Left hindlimb (tissue), 1 donor: Measurements from ENCODE around the gene WDR90.

Experiments used
- DNase-seq: peaks from one replicate; pipeline ENCODE4 v3.0.0-alpha.2; 2018

Gene WDR90

DNA sequence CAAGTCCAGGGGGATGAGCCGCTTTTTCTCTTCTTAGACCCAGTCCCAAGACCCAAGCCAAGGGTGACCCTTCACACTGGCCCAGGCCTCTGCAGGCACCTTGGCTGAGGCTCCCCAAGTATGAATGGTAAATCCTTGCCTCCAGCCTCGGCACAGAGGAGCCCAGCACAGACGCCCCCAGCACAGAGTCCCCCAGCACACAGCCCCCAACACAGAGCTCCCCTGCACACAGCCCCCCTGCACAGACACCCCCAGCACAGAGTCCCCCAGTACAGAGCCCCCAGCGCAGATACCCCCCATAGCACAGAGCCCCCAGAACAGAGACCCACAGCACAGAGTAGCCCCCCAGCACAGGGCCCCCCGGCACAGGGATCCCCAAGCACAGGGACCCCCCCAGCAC is 8.6 kb upstream of the WDR90 start:
- DNase-seq: no peak

DNA sequence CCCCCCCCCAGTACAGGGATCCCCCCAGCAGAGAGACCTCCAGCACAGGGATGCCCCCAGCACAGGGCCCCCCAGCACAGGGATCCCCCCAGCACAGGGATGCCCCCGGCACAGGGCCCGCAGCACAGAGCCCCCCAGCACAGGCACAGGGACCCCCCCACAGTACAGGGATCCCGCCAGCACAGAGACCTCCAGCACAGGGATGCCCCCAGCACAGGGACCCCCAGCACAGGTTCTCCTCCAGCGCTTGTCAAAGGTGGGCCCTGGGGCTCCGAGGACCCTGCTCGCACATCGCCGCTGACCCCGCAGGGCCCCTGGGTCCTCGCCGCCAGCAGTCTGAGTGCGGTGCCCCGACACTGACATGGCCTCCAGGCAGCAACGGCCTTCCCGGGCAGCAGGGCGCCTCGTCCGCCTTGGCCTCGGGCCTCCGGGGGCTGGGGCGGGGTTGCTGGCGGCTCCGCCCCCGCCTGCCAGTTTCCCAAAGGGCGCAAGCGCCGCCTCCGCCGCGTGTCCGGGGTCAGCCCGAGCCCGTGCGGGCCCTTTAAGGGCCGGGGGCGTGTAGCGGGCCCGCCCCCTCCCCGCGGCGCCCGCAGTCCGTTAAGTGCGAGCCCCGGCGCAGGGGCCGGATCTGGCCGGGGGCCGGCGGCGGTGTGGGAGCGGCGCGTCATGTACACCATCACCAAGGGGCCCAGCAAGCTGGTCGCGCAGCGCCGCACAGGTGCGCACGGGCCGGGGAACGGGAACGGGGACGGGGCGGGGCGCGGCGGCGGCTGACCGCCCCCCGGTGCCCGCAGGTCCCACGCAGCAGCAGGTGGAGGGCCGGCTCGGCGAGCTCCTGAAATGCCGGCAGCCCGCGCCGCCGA is 7.6 kb upstream of the WDR90 start, which contains the start of gene MCRIP2:
Gene MCRIP2, plus strand, starts transcription at position 503 of the 863 bp plus-strand sequence. Its CDS starts 164 bp downstream, at position 667.
- DNase-seq: peak; percentile 76

DNA sequence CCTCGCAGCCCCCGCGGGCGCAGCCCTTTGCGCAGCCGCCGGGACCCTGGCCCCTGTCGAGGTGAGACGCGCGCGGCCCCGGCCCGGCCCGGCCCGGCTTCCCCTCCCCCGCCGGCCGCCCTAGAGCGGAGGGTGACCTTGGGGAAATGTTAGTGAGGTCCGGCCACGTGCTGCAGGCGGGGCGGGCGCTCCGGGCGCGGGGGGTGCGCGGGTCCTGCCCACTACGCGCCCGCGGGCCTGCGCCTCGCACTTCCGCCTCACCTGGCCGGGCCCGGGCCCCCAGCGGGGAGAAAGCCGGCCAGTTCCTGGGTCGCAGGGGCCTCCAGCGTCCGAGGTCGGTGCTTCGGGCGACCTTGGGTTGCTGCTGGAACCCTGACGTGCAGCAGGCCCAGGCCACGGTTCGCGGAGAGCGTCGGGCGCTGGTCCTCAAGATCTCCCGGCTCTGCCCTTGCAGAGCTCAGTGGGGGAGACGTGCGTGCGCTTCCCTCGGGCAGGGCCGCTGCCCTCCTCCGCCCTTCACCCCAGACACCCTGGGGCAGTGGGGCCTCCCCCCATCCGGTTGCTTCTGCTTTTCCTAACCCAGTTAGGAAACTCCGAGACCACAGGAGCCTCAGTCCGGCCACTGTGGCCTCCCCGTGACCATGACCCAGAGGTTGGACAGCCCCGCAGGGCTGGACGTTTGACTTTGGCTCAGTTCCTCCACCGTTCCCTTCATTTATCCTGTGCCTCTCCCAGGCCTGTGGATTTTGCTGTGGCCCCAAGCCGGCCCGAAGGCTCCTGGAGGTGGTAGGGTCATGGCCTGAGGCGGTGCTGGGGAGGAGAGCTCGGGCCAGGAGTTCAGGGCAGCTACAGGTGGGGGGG is 6.7 kb upstream of the WDR90 start:
- DNase-seq: no peak

DNA sequence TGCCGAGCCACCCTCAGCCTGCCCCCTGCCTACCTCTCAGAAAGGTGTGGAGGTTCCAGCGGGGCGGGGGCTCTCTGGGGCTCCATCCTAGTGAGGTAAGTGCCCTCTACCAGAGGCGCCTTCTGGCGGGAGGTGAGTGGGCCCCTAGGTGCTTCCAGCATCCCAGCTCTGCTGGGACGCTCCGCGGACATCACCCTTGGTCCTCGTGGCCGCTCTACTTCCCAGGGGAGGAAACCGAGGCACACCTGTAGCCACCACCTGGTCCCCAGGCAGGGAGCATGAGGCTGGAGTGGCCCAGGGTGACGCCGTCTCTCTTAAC is 6.2 kb upstream of the WDR90 start:
- no peak for DNase-seq

DNA sequence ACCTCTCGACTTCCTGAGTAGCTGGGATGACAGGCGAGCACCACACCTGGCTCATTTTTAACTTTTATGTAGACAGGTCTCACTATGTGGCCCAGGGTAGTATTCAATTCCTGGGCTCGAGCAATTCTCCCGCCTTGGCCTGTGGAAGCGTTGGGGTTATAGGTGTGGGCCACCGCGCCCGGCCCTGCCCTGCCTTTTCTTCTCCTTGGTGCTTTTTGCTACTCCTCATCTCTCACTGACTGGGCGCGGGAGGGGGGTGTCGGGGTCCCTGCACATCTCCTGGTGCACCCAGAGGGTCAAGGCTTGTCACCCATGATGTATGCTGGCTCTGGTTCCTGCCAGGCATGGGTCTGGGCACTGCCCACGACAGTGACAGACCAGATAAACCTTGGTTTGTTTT is 4.6 kb upstream of the WDR90 start:
- DNase-seq: no peak

DNA sequence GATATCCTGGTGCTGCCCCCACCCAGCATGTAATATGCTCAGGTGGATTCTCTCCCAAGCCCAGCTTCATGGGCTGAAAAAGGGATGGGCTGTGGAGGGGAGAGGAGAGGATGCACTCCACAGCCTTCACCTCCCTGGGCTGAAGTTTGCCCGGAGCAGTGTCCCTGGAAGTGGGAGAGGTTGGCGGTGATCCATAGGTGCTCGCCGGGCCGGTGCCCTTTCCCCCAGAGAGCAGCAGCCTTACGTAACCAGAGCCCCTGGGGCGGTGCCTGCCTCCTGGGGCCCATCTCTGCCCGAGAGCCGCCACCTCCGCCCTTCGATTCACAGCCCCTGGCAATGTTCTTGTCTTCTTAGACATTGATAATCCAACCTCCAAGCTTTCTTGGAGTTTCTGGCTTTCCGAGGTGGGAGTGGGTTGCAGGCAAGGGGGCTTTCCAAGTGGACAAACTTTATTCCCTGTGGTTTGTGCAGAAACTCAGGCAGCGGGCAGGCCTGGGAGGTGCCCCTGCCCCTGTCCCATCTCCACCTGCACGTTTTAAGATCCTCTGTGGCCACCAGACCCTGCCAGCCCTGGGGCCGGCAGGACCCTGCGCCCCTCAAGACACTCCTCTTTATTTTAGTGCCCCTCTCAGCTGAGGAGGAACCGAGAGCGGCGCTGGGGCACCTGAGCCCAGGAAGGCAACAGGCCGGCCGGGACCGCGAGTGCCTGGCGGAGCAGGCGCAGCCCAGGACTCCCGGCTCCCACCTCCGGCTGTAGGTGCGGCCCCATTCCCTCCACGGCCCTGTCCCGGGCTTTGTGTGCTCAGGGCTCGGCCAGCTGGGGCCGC is 3.1 kb upstream of the WDR90 start:
- no peak for DNase-seq

DNA sequence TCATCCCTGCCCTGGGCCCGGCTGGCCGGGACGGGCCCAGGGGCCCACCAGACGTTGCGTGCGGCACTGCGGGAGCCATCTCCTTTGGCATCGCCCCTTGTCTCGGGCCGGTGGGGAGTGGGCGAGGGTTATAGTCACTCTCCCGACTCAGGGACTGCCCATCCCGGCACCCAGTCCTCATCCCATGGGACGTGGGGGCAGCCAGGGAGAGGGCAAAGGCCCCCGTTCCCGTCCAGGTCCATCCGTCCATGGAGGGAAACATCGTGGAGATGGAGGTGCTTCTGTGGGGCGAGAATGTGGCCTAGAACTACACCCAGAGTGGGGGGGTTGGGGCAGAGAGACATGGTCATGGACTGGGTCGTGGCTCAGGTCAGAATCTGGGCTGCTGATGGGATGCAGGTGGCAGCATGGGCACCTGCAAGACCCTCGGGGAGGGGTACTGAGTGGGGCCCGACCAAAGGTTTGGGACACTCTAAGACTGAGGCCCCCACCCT is 2.4 kb upstream of the WDR90 start:
- DNase-seq: no peak

DNA sequence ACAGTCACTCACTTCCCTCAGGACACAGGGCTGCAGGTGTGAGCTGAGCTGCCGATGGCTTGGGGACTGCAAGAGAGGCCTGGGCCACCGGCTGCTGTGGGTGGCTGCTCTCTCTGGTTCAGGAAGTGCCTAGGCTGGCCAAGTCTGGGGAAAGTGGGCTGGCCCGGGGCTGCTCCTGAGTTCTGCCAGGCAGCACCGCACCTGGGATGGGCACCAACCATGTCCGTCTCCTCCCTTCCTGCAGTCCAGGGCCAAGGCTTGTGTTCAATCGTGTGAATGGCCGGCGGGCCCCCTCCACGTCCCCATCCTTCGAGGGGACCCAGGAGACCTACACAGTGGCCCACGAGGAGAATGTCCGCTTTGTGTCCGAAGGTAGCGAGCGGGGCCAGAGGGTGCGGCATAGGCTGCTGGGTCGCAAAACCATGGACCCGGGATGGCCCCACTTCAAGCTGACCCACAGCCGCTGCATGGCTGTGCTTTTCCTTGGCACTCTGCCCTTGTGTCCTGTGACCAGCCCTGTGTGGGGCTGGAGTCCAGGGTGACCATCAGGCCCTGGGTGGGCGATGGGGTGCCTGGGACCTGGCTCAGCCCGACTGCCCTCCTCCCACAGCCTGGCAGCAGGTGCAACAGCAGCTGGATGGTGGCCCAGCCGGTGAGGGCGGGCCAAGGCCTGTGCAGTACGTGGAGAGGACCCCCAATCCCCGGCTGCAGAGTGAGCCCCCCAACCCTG is 1.8 kb upstream of the WDR90 start:
- no peak for DNase-seq

DNA sequence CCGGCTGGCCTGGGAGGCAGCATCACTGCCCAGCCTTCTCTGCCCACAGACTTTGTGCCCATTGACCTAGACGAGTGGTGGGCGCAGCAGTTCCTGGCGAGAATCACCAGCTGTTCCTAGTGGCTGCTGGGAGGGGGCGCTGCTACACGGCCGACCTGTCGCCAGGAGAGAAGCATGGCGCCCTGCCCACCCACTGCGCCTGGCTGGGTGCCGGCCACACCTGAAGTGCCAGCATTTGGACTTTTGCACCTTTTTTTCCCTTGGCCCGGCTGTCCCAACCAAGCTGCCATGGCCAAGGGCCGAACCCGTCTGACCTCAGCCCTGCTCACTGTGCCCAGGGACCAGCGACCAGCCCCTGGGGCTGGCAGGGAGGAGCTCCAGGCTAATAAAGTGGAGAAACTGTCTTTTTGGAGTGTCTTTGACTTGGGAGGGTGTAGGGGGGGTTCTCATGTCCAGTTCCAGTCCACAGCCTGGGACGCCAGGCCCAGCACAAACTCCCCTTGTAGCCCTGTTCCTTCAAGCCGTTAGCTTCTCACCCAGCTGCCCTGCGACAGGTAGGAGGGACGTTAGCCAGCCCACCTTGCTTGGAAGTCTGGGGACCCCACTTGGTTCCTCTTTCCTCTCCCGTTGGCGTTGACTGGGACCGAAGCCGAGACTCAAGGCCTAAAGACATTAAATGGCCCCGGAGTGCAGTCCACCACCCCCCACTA is 939 bp upstream of the WDR90 start:
- no peak for DNase-seq

DNA sequence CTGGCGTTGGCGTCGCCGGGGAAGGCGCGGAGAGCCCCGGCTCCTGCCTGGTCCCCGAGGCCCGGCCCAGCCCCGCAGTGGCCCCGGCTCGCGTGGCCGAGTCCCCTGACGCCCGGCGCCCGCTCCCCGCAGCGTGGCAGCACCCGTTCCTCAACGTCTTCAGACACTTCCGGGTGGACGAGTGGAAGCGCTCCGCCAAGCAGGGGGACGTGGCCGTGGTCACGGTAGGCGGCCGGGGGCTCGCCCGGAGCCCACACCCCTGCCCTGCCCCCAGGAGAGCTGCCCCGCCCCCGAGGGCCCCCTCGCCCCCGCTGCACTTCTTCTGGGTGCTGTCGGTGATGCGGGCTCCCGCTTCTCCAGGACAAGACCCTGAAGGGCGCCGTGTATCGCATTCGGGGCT is 466 bp downstream of the WDR90 start:
- DNase-seq: no peak

DNA sequence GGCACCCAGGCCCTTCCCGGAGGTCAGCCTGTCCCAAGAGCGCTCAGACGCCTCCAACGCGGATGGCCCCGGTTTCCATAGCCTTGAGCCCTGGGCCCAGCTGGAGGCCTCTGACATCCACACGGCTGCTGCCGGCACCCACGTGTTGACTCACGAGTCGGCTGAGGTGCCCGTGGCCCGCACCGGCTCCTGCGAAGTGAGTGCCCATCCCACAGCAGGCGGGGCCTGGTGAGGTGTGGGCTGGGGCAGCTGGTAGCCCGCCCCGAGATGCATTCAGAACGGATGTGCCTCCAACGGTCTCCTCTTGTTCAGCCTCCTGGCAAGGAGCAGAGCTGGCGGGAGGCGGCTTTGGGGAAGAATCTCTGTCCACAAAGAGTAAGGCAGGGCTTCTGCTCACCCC is 2.7 kb downstream of the WDR90 start:
- DNase-seq: no peak

DNA sequence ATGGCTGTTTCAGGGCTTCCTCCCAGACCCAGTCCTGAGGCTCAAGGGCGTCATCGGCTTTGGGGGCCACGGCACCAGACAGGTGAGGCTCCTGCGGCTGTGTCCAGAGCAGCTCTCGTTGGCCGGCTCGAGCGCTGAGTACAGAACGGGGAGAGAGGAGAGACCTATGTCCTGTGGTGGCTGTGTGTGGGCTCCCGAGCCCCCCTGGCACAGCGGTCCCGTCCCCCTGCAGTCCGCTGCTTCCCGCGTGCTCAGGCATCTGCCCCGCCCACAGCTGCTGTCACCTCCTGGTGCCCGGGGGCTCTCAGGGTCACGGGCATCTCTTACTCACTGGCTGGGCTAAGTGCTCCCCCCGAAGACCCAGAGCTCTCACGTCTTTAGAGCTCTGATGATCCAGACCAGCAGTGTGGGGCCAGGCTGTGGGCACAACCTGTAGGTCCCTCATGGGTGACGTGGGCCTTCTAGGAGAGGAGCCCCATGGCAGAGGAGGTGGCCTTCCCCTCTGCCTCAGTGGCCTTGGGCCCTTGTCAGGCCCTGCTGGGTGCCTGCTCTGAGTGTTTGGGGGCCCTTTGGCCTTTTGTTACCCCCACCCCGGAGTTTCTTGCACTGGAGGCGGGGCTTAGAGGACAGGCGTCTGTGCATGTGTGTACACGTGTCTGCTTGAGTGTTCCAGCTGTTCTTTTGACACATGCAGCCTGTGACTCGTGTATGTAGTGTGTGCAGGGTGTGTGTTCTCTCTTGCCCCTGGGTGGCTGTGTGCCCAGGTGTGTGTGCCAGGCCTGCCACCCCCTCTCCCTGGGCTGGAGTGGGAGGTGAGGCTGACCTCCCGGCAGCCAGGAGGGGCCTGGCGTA is 3.5 kb downstream of the WDR90 start:
- DNase-seq: no peak

DNA sequence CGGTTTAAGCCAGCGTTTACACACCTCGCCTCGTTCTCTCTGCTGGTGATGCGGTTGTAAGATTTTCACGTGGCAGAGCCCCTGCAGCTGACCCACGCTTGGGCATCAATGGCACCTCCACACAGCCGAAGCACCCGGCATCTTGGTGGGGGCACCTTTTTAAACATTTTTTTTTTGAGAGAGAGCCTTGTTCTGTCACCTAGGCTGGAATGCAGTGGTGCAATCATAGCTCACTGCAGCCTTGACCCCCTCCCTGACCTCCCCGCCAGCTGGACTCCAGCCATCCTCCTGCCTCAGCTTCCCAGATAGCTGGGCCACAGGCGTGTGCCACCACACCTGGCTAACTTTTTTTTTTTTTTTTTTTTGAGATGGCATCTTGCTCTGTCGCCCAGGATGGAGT is 4.9 kb downstream of the WDR90 start:
- DNase-seq: no peak

DNA sequence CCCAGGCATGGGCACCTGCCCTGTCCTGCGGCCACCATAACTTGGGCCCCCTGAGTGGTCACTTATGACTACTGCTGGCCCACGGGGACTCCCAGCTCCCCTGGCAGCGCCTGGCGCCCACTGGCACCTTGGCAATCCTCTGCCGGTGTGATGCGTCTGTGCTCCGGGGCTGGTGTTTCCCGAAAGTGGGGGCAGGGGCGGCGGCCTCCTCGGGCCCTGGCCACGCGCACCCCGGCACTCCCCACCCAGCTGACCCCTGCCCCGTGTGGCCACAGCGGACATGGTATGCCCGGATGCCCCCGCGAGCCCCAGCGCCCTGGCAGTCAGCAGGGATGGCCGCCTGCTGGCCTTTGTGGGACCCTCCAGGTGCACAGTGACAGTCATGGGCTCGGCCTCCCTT is 8.3 kb downstream of the WDR90 start:
- DNase-seq: no peak

DNA sequence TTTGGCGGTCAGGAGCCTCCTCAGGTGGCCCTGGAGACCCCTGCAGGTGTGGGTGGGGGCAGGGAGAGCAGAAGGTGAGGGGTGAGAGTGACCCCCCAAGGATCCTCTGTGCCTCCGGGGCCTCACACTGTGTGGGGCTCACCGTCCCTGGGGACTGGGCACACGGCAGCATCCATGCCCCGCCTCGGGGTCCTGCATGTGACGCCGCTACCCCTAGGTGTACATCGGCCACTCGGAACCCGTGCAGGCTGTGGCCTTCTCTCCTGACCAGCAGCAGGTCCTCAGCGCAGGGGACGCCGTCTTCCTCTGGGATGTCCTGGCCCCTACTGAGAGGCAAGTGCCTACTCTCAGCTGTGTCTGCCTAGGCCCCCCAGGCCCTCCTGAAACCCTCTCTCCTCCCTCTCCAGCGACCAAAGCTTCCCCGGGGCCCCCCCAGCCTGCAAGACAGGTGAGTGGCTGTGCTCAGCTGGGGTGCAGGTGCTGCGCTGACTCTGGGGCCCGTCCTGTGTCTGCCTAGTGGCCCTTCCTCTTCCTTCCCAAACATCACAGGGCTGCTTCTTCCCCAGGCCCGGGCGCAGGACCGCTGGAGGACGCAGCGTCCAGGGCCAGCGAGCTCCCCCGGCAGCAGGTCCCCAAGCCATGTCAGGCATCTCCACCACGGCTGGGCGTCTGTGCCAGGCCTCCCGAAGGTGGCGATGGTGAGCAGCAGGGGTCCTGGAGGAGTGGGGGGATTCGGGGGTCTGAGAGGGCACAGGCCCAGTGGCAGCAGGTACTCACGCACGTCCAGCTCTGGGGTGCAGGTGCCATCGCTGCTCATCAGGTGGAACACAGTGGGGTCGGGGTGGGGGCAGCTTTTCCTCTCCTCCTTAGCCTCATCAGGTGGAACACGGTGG is 9.8 kb downstream of the WDR90 start:
- DNase-seq: no peak

DNA sequence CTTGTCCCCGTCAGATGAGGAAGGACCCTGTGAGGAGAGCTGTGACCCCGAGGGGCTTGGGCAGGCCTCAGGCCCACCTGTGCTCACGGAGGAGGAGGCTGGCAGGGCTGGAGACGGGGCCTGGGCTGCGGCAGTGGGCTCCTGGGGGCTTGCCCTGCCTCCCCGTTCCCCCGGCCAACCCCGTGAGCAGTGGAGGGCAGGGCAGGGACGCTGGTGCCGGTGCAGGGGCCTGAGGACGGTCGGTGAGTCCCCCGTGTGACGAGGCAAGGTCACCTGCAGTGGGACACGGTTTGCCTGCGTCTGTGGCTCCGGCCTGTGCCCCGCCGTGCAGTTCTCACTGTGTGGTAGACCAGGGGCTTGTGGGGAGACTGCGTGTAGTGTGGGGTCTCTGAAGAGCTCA is 10.5 kb downstream of the WDR90 start:
- DNase-seq: no peak

DNA sequence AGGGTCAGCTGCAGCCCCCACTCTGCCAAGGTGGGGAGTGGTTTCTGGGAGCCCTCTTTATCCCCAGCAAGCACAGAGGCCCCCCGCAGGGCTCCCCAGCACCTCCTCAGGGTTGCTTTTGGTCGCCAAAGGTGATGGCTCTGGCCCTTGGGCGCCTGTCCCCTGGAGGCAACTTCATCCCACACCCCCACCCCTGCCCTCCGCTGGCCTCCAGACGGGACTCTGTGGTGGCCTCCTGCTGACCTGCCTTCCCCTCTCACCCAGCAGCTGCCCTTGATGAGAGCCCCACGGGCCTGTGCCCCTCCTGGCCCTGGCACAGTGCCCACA is 10.9 kb downstream of the WDR90 start:
- DNase-seq: no peak

DNA sequence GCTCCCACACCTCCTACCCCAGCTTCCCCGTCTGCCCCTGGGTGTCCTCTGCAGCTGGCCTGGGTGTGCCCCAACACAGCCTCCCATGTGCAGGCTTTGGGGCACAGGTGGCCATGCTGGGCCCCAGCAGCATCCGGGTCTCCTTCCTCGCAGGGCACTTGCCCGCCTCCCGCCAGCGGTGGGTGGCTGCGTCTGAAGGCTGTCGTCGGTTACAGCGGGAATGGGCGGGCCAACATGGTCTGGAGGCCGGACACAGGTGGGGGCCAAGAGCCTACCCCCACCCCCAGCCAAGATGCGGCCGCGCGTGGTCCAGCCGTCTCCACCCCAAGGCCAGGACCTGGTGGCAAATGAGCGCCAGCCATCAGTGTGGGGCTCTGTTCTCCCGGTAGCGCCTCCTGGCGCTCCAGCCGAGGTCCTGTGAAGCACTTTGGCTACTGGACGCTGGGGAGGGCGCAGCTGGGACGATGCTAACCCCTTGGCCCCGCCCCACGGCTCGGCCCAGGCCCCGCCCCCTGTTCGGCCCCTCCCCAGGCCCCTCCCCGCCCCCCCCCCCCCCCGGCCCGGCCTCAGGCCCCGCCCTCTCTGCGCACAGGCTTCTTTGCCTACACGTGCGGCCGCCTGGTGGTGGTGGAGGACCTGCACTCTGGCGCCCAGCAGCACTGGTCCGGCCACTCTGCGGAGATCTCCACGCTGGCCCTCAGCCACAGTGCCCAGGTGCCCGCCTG is 11.5 kb downstream of the WDR90 start:
- peak; percentile 87 for DNase-seq

DNA sequence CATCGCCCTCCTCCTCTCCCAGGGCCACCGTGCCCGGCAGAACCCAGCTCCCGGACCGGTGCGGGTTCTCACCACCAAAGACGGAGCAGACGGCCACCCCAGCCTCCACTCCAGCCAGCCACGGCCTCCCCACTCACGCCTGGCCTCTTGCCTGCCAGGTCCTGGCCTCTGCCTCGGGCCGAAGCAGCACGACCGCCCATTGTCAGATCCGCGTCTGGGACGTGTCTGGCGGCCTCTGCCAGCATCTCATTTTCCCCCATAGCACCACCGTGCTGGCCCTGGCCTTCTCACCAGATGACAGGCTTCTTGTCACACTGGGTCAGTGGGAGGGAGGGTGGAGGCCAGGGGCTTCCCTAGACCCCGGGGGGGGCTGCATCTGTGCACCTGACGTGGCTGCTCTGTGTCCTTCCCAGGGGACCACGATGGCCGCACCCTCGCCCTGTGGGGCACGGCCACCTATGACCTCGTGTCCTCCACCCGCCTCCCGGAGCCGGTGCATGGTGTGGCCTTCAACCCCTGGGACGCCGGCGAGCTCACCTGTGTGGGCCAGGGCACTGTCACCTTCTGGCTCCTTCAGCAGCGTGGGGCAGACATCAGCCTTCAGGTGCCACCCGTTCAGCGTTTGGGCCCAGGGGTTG is 12.1 kb downstream of the WDR90 start:
- DNase-seq: no peak
